DOHH2 (cell line): ENCODE results near the gene SP100.

ENCODE experiments used
- H3F3A ChIP-seq: fragments of 200-600 bp; sonication (generic), shearing (Covaris generic); 2 replicates; pipeline ENCODE4 v1.6.0; 2016; ENCODE audit warnings: antibody characterized with exemption, mild to moderate bottlenecking; ENCODE audit not compliant: control insufficient read depth, insufficient read depth
- H3K27ac ChIP-seq: fragments of 200-600 bp; sonication (generic); 2 replicates; pipeline ENCODE4 v1.5.1; 2014; ENCODE audit warnings: low read depth, mild to moderate bottlenecking, low read length, moderate library complexity
- H3K27me3 ChIP-seq: fragments of 200-600 bp; sonication (generic); 2 replicates; pipeline ENCODE4 v1.6.1; 2014; ENCODE audit warnings: mild to moderate bottlenecking, low read length, mixed read lengths; ENCODE audit not compliant: control insufficient read depth
- H3K36me3 ChIP-seq: fragments of 200-600 bp; sonication (generic); 2 replicates; pipeline ENCODE4 v1.6.1; 2014; ENCODE audit warnings: mild to moderate bottlenecking, low read length, moderate library complexity, mixed read lengths; ENCODE audit not compliant: control insufficient read depth
- H3K4me1 ChIP-seq: fragments of 200-600 bp; sonication (generic); 2 replicates; pipeline ENCODE4 v1.6.1; 2014; ENCODE audit warnings: mild to moderate bottlenecking, low read length, mixed read lengths; ENCODE audit not compliant: control insufficient read depth
- H3K4me2 ChIP-seq: fragments of 200-600 bp; sonication (generic); 2 replicates; pipeline ENCODE4 v1.6.0; 2014; ENCODE audit warnings: mild to moderate bottlenecking, low read length, moderate library complexity
- H3K4me3 ChIP-seq: fragments of 200-600 bp; sonication (generic); 2 replicates; pipeline ENCODE4 v1.5.1; 2014; ENCODE audit warnings: mild to moderate bottlenecking, low read length, mixed read lengths
- H3K79me2 ChIP-seq: fragments of 200-600 bp; sonication (generic); 2 replicates; pipeline ENCODE4 v1.6.1; 2014; ENCODE audit warnings: mild to moderate bottlenecking, low read length, mixed read lengths; ENCODE audit not compliant: control insufficient read depth
- H3K9me2 ChIP-seq: fragments of 200-600 bp; sonication (generic); replicated peaks from 2 replicates; pipeline ENCODE4 v1.6.1; 2014; ENCODE audit warnings: mild to moderate bottlenecking, low read length, mixed read lengths; ENCODE audit not compliant: control insufficient read depth
- H3K9me3 ChIP-seq: fragments of 200-600 bp; sonication (generic); 2 replicates; pipeline ENCODE4 v1.6.1; 2014; ENCODE audit warnings: antibody characterized with exemption, low read length, mixed read lengths; ENCODE audit not compliant: control insufficient read depth, insufficient read depth
- H4K20me1 ChIP-seq: fragments of 200-600 bp; sonication (generic); 2 replicates; pipeline ENCODE4 v1.6.0; 2014; ENCODE audit warnings: low read depth, mild to moderate bottlenecking, antibody characterized with exemption, low read length, moderate library complexity; ENCODE audit not compliant: control insufficient read depth, insufficient read depth
- EZH2phosphoT487 ChIP-seq: fragments of 200-600 bp; sonication (generic); IDR thresholded peaks from 2 replicates; pipeline ENCODE4 v1.6.1; 2017; ENCODE audit warnings: borderline replicate concordance, mild to moderate bottlenecking, antibody characterized with exemption, low read length, moderate library complexity, mixed read lengths
- TF ChIP-seq, protein P1 (sequence below): fragments of 200-600 bp; sonication (generic); IDR thresholded peaks from one replicate; pipeline ENCODE4 v1.5.1; 2014; ENCODE audit warnings: antibody characterized with exemption, mild to moderate bottlenecking, low read depth, low read length; ENCODE audit not compliant: poor library complexity, severe bottlenecking

SP100 gene

DNA sequence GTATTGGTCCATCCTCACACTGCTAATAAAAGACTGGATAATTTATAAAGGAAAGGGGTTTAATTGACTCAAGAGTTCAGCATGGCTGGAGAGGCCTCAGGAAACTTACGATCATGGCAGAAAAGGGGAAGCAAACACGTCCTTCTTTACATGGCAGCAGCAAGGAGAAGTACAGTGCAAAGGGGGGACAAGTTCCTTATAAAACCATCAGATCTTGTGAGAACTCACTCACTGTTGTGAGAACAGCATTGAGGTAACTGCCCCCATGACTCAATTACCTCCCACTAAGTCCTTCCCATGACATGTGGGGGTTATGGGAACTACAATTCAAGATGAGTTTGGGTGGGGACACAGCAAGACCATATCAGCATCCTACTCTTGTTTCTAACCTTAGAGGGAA lies 37.0 kb downstream of the SP100 start:
- Histone ChIP-seq H3K36me3 (peaks cover 69% of the 10 kb centered on the region), H3K4me1 (peaks cover 27% of the 10 kb centered on the region), H3K79me2 (no peaks in the 10 kb centered on the region), H4K20me1 (no peaks in the 10 kb centered on the region), H3K9me2 (no peaks in the 10 kb centered on the region), H3F3A (no peaks in the 10 kb centered on the region), H3K27ac (no peak overlapping the region), H3K27me3 (no peaks in the 10 kb centered on the region), H3K4me3 (no peak overlapping the region), H3K4me2 (no peak overlapping the region), H3K9me3 (0 out of 2 replicates have a peak, but pooled peaks cover 7% of the 10 kb centered on the region)
- no peak for TF ChIP-seq EZH2phosphoT487
- TF ChIP-seq, protein P1, sequence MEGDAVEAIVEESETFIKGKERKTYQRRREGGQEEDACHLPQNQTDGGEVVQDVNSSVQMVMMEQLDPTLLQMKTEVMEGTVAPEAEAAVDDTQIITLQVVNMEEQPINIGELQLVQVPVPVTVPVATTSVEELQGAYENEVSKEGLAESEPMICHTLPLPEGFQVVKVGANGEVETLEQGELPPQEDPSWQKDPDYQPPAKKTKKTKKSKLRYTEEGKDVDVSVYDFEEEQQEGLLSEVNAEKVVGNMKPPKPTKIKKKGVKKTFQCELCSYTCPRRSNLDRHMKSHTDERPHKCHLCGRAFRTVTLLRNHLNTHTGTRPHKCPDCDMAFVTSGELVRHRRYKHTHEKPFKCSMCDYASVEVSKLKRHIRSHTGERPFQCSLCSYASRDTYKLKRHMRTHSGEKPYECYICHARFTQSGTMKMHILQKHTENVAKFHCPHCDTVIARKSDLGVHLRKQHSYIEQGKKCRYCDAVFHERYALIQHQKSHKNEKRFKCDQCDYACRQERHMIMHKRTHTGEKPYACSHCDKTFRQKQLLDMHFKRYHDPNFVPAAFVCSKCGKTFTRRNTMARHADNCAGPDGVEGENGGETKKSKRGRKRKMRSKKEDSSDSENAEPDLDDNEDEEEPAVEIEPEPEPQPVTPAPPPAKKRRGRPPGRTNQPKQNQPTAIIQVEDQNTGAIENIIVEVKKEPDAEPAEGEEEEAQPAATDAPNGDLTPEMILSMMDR = no peak

DNA sequence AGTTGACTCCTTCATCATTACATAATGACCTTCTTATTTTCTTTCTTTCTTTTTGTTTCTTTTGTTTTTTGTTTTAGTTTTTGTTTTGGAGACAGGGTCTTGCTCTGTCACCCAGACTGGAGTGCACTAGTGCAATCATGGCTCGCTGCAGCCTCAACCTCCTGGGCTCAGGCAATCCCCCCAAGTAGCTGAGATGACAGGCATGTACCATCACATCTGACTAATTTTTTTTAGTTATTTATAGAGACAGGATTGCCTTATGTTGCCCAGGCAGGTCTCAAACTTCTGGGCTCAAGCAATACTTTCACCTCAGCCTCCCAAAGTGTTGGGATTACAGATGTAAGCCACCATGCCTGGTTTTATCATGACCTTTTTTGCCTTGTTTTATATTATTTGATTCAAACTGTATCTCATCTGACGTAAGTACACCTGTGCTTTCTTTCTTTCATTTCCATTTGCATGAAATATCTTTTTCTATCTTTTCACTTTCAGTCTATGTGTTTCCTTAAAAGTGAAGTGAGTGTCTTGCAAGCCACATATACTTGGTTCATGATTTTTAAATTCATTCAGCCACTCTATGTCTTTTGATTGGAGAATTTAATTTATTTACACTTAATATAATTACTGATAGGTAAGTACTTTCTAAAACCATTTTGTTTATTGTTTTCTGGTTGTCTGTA lies 39.1 kb downstream of the SP100 start:
- Histone ChIP-seq H3K9me3 (0 out of 2 replicates have a peak, but pooled peaks cover 7% of the 10 kb centered on the region), H3K27me3 (no peaks in the 10 kb centered on the region), H3K4me3 (no peak overlapping the region), H3K79me2 (no peaks in the 10 kb centered on the region), H3K4me2 (no peak overlapping the region), H3K9me2 (no peaks in the 10 kb centered on the region), H4K20me1 (no peaks in the 10 kb centered on the region), H3K4me1 (peaks cover 6% of the 10 kb centered on the region), H3F3A (no peaks in the 10 kb centered on the region), H3K27ac (no peak overlapping the region), H3K36me3 (peaks cover 62% of the 10 kb centered on the region)
- TF ChIP-seq, protein P1 = no peak
- no peak for TF ChIP-seq EZH2phosphoT487

DNA sequence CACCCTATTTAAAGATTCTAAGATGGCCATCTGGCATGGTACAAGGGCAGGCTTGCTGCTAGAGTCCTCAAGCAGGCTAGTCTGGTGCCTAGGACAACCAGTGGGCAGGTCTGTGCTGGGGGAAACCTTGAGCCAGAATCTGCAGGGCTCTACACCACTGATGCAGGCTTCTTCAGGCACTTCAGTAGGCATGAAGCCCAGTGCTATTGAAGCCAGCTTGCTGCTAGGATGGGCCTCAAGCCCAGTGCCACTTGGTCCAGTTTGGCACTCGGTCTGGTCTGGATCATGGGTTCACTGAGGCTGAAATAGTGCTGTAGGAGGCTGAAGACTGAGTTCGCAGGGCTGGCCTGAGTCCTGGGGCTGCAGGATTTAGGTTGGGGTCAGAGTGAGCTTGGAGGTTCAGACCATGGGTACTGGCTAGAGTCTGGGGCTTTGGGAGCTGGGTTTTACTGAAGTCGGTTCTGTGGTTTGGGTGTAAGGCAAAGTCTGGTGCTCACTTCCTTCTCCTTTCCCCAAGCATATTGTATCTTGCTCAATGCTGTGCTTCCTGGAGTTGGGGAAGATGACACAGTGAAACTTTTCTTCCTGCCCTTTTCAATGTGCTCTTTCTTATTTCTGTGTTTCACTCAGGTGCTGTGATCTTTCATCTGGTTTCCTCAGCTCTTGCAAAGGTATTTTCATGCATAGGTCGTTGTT lies 41.2 kb downstream of the SP100 start:
- H4K20me1 ChIP-seq = no peaks in the 10 kb centered on the region
- TF ChIP-seq, protein P1 = no peak
- TF ChIP-seq EZH2phosphoT487 = no peak
- no peak overlapping the region for H3K4me3 ChIP-seq
- H3K36me3 ChIP-seq = peaks cover 67% of the 10 kb centered on the region
- no peak overlapping the region for H3K27ac ChIP-seq
- no peaks in the 10 kb centered on the region for H3K27me3 ChIP-seq
- peaks cover 5% of the 10 kb centered on the region; the same call in 1 of the 2 replicates for H3K4me1 ChIP-seq
- no peak overlapping the region for H3K4me2 ChIP-seq
- no peaks in the 10 kb centered on the region for H3K79me2 ChIP-seq
- H3K9me3 ChIP-seq = 0 out of 2 replicates have a peak, but pooled peaks cover 7% of the 10 kb centered on the region
- no peaks in the 10 kb centered on the region for H3F3A ChIP-seq
- H3K9me2 ChIP-seq = no peaks in the 10 kb centered on the region
